Duodenal mucosa (tissue), 2 donors: ENCODE measurements around the gene VASN.

Experiments
- H3K27ac ChIP-seq: one replicate; pipeline ENCODE4 v1.7.0; 2013; ENCODE audit warnings: low read depth, low read length
- H3K27me3 ChIP-seq, 2 donors: one replicate each; pipeline ENCODE4 v1.7.0; 2013; ENCODE audit warnings: low read length in 2 of 2, control low read depth in 1 of 2; ENCODE audit not compliant: insufficient read depth in 2 of 2, control insufficient read depth in 1 of 2
- H3K36me3 ChIP-seq, 2 donors: one replicate each; pipeline ENCODE4 v1.7.0; 2013; ENCODE audit warnings: low read length in 2 of 2, control low read depth in 1 of 2; ENCODE audit not compliant: insufficient read depth in 2 of 2, control insufficient read depth in 1 of 2
- H3K4me1 ChIP-seq, 2 donors: one replicate each; pipeline ENCODE4 v1.7.0; 2013; ENCODE audit warnings: low read length in 2 of 2, control low read depth in 1 of 2; ENCODE audit not compliant: insufficient read depth in 2 of 2, control insufficient read depth in 1 of 2
- H3K4me3 ChIP-seq, 2 donors: one replicate each; pipeline ENCODE4 v1.7.0; 2013; ENCODE audit warnings: low read length in 2 of 2, low read depth in 1 of 2
- H3K9ac ChIP-seq, 2 donors: one replicate each; pipeline ENCODE4 v1.7.0; 2013; ENCODE audit warnings: low read length in 2 of 2, low read depth in 1 of 2
- H3K9me3 ChIP-seq, 2 donors: one replicate each; pipeline ENCODE4 v1.7.0; 2013; ENCODE audit warnings: low read length in 2 of 2, control low read depth in 1 of 2; ENCODE audit not compliant: control insufficient read depth in 1 of 2

The VASN gene

GRCh38 chr16:4385789-4386450 is 14.3 kb downstream of the VASN start:
- Histone ChIP-seq H3K4me1 (no peaks in the 10 kb centered on the region), H3K9ac (no peak overlapping the region), H3K27me3 (no peaks in the 10 kb centered on the region), H3K9me3 (no peaks in the 10 kb centered on the region), H3K27ac (no peak overlapping the region), H3K36me3 (peaks cover 8 to 76% of the 10 kb centered on the region in 2 donors), H3K4me3 (no peak overlapping the region)

GRCh38 chr16:4386451-4386805 is 14.8 kb downstream of the VASN start:
- H3K4me3 ChIP-seq = no peak overlapping the region
- no peak overlapping the region for H3K27ac ChIP-seq
- H3K4me1 ChIP-seq = no peaks in the 10 kb centered on the region
- H3K9me3 ChIP-seq = no peaks in the 10 kb centered on the region
- H3K36me3 ChIP-seq = peaks cover 8 to 73% of the 10 kb centered on the region in 2 donors
- H3K27me3 ChIP-seq = no peaks in the 10 kb centered on the region
- no peak overlapping the region for H3K9ac ChIP-seq

- no peaks in the 10 kb centered on the region for H3K9me3 ChIP-seq
- no peak overlapping the region for H3K9ac ChIP-seq
- no peaks in the 10 kb centered on the region for H3K4me1 ChIP-seq
- no peak overlapping the region for H3K4me3 ChIP-seq
- no peak overlapping the region for H3K27ac ChIP-seq
- peaks cover 8 to 67% of the 10 kb centered on the region in 2 donors for H3K36me3 ChIP-seq
- no peaks in the 10 kb centered on the region for H3K27me3 ChIP-seq
Observed at GRCh38 chr16:4386951-4387565, 15.4 kb downstream of the VASN start.

GRCh38 chr16:4387781-4388180 is 16.1 kb downstream of the VASN start:
- Histone ChIP-seq H3K9ac (no peak overlapping the region), H3K27me3 (no peaks in the 10 kb centered on the region), H3K4me1 (peaks cover 0 to under 1% of the 10 kb centered on the region in 2 donors), H3K9me3 (no peaks in the 10 kb centered on the region), H3K27ac (no peak overlapping the region), H3K4me3 (no peak overlapping the region), H3K36me3 (peaks cover 8 to 62% of the 10 kb centered on the region in 2 donors)

DNA sequence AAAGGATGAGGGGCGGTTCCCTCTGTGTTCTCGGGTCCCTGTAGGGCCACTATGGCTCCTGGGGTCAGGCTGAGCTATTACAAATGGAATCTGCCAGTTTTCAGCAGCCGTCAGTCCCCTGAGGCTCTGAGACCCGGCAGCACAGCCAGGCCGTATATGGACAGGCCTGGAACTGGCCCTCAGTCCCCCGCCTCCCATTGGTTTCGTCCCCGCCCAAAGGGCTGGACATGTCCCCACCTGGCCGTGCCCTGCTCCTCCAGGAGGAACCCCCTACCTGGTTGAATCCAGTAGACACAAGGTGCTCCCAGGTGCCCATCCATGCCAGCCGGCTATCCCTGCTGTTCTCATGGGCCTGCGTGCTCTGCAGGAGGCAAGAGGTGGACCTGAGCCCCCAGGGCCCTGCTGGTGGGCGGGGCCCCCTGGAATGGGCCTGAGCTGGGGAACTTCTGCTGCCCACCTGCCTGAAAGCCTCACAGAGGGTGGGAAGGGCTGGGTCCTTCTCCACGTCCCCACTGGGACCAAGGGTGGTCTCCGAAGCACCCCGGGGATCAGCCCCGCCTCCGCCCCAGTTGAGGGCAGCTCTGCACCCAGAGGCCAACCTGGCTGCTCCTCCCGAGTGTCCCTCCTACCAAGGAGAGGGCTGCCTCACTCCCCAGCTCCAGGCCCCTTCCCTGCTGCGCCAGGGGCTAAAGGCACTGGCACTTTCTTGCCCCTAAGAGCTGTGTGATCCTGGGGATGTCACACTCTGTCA is 16.8 kb downstream of the VASN start:
- Histone ChIP-seq H3K4me3 (no peak overlapping the region), H3K27ac (no peak overlapping the region), H3K9ac (no peak overlapping the region), H3K27me3 (no peaks in the 10 kb centered on the region), H3K4me1 (peaks cover 0 to 3% of the 10 kb centered on the region in 2 donors), H3K9me3 (no peaks in the 10 kb centered on the region), H3K36me3 (peaks cover 8 to 61% of the 10 kb centered on the region in 2 donors)

DNA sequence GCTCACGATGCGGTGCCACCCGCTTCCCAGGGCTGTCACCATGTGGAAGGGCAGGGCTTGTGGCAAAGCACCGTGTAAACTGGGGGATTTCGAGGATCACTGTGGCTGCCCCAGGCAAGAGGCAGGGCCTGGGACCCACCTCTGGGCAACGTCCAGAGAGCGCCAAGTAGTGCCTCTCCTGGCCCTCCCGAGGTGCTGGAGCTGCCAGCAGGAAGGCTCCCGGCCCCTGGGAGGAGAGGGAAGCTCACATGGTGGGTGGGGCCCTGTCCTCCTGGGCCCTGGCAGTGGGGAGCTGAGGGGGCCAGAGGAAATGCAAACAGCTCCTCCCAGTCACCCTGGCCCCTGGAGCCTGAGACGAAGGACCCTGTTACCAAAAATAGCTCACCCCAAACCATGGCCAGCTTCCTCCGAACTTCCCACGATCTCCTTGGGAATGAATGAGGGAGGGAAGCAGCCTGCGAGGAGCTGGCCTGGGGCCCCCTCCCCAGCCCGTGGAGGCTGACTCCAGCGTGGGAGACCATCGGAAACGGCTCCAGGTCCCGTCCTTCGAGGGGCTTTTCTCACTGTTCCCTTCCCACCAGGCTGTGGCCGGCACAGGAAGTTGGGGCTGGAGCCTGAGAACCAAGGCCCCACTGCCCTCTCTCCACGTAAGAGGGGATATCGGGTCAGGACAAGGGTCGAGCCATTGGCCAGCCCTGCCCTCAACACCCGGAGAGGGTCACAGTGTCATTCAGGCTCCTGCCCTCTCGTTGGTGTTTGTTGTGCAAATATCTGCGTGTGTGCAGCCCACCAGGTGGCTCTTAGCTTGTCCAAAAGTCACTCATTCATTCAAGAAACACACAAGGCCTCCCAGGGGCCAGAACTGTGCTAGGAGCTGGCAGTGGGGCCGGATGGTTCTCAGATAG is 17.7 kb downstream of the VASN start:
- peaks cover 0 to 3% of the 10 kb centered on the region in 2 donors for H3K4me1 ChIP-seq
- H3K9ac ChIP-seq = no peak overlapping the region

GRCh38 chr16:4390266-4391260 is 18.9 kb downstream of the VASN start:
- H3K4me3 ChIP-seq = no peak overlapping the region
- H3K9ac ChIP-seq = no peak overlapping the region
- peaks cover 6 to 63% of the 10 kb centered on the region in 2 donors for H3K36me3 ChIP-seq
- no peaks in the 10 kb centered on the region for H3K9me3 ChIP-seq
- no peaks in the 10 kb centered on the region for H3K27me3 ChIP-seq
- peaks cover 0 to 3% of the 10 kb centered on the region in 2 donors for H3K4me1 ChIP-seq
- no peak overlapping the region for H3K27ac ChIP-seq

More for the DNA sequence above, 17.7 kb downstream of the VASN start:
- Histone ChIP-seq H3K27ac (peak overlapping the region; percentile 10), H3K4me3 (no peak overlapping the region), H3K9me3 (no peaks in the 10 kb centered on the region), H3K27me3 (no peaks in the 10 kb centered on the region), H3K36me3 (peaks cover 8 to 57% of the 10 kb centered on the region in 2 donors)

DNA sequence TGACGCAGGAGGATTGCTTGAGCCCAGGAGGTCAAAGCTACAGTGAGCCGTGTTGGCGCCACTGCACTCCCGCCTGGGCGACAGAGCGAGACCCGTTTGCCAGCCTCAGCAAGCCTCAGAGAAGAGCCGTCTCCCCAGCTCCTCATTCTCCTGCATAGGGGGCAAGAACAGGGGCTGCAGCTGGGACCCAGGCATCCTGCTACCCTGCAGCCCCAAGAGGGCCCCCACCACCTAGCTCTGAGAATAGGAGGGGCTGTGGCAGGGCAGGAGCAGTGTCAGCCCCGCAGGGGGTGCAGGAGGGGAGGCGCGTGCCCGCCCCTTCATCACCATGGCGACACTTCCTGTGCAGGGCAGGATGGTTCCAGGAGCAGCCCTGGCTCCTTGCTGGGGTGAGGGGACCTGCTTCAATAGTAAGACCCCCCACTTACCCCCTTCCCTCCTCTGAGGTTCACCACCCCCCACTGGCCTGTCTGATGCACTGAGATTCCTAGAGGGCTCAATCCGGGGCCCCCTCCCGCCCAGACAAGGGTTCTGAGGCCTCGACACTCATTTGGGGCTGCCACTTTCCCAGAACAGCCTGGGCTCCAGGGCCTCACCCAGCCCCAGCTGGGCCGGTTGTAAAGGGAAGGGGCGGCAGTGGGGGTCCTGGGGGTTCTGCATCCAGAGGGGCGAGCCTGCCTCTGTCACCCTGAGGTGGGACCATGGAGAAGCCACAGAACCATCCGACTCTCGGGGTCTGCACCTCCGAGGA is 20.2 kb downstream of the VASN start:
- no peaks in the 10 kb centered on the region for H3K27me3 ChIP-seq
- H3K9ac ChIP-seq = no peak overlapping the region
- H3K4me3 ChIP-seq = no peak overlapping the region
- no peaks in the 10 kb centered on the region for H3K9me3 ChIP-seq
- peaks cover 0 to 3% of the 10 kb centered on the region in 2 donors for H3K4me1 ChIP-seq
- H3K36me3 ChIP-seq = peaks cover 3 to 66% of the 10 kb centered on the region in 2 donors
- H3K27ac ChIP-seq = no peak overlapping the region
